ENCODE data around the gene PSMC2. TPM values are rescaled to one million over a fixed set of nuclear protein-coding genes. Genes with fewer than 3 reads are reported as not detected.

The PSMC2 gene
- total RNA-seq, 1 donor from 2014 or later = 182 TPM

- FAIRE-seq = no peak
- Histone ChIP-seq H3K27me3 (ENCODE audit: control insufficient read depth, insufficient read depth, low read length) (no peaks in the 10 kb centered on the region), H3K36me3 (ENCODE audit: control insufficient read depth, insufficient read depth, low read length) (peaks cover 9% of the 10 kb centered on the region), H3K4me3 (ENCODE audit: low read depth, low read length) (no peak overlapping the region)
- no peak for DNase-seq (ENCODE audit: low read depth)
- no peak for TF ChIP-seq CTCF (IDR thresholded peaks at IDR 0.05; ENCODE audit: insufficient read depth, low read length, severe bottlenecking)
Observed at GRCh38 chr7:103341466-103341865, 6.0 kb upstream of the PSMC2 start.

GRCh38 chr7:103343332-103343731 is 4.1 kb upstream of the PSMC2 start:
- DNase-seq (ENCODE audit: low read depth) = no peak
- no peaks in the 10 kb centered on the region for H3K27me3 ChIP-seq (ENCODE audit: control insufficient read depth, insufficient read depth, low read length)
- H3K4me3 ChIP-seq (ENCODE audit: low read depth, low read length) = peak overlapping the region; percentile 89
- FAIRE-seq = no peak
- no peak for TF ChIP-seq CTCF (IDR thresholded peaks at IDR 0.05; ENCODE audit: insufficient read depth, low read length, severe bottlenecking)
- H3K36me3 ChIP-seq (ENCODE audit: control insufficient read depth, insufficient read depth, low read length) = peaks cover 5% of the 10 kb centered on the region

- DNase-seq (ENCODE audit: low read depth) = peak; percentile 36
- FAIRE-seq = no peak
- Histone ChIP-seq H3K4me3 (ENCODE audit: low read depth, low read length) (peak overlapping the region; percentile 89), H3K27me3 (ENCODE audit: control insufficient read depth, insufficient read depth, low read length) (no peaks in the 10 kb centered on the region), H3K36me3 (ENCODE audit: control insufficient read depth, insufficient read depth, low read length) (peaks cover 4% of the 10 kb centered on the region)
- no peak for TF ChIP-seq CTCF (IDR thresholded peaks at IDR 0.05; ENCODE audit: insufficient read depth, low read length, severe bottlenecking)
Observed at GRCh38 chr7:103343758-103344452, 3.5 kb upstream of the PSMC2 start.

GRCh38 chr7:103344453-103345149 is 2.8 kb upstream of the PSMC2 start, which contains the start of gene DNAJC2:
TSS of gene DNAJC2 (minus strand) at chr7:103344767. CDS start at chr7:103344622, 145 bp downstream.
- Histone ChIP-seq H3K27me3 (ENCODE audit: control insufficient read depth, insufficient read depth, low read length) (no peaks in the 10 kb centered on the region), H3K36me3 (ENCODE audit: control insufficient read depth, insufficient read depth, low read length) (peaks cover 4% of the 10 kb centered on the region), H3K4me3 (ENCODE audit: low read depth, low read length) (peak within 1 kb of the TSS; percentile 89)
- TF ChIP-seq CTCF (IDR thresholded peaks at IDR 0.05; ENCODE audit: insufficient read depth, low read length, severe bottlenecking) = no peak
- DNase-seq (ENCODE audit: low read depth) = peak; percentile 82
- FAIRE-seq = no peak

- Histone ChIP-seq H3K27me3 (ENCODE audit: control insufficient read depth, insufficient read depth, low read length) (no peaks in the 10 kb centered on the region), H3K36me3 (ENCODE audit: control insufficient read depth, insufficient read depth, low read length) (peaks cover under 1% of the 10 kb centered on the region), H3K4me3 (ENCODE audit: low read depth, low read length) (no peak overlapping the region)
- DNase-seq (ENCODE audit: low read depth) = no peak
- FAIRE-seq = no peak
- no peak for TF ChIP-seq CTCF (IDR thresholded peaks at IDR 0.05; ENCODE audit: insufficient read depth, low read length, severe bottlenecking)
Observed at GRCh38 chr7:103346396-103346795, 1.0 kb upstream of the PSMC2 start.

Data from bronchial epithelial cell (primary cell).